Measurements from ENCODE around the gene IMMP1L.
"Not testable (repeated sequence)": the region's sequence is repeated elsewhere in the genome, so short reads cannot be mapped to it uniquely, and the experiment has no call there.

The IMMP1L gene, protein sequence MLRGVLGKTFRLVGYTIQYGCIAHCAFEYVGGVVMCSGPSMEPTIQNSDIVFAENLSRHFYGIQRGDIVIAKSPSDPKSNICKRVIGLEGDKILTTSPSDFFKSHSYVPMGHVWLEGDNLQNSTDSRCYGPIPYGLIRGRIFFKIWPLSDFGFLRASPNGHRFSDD

DNA sequence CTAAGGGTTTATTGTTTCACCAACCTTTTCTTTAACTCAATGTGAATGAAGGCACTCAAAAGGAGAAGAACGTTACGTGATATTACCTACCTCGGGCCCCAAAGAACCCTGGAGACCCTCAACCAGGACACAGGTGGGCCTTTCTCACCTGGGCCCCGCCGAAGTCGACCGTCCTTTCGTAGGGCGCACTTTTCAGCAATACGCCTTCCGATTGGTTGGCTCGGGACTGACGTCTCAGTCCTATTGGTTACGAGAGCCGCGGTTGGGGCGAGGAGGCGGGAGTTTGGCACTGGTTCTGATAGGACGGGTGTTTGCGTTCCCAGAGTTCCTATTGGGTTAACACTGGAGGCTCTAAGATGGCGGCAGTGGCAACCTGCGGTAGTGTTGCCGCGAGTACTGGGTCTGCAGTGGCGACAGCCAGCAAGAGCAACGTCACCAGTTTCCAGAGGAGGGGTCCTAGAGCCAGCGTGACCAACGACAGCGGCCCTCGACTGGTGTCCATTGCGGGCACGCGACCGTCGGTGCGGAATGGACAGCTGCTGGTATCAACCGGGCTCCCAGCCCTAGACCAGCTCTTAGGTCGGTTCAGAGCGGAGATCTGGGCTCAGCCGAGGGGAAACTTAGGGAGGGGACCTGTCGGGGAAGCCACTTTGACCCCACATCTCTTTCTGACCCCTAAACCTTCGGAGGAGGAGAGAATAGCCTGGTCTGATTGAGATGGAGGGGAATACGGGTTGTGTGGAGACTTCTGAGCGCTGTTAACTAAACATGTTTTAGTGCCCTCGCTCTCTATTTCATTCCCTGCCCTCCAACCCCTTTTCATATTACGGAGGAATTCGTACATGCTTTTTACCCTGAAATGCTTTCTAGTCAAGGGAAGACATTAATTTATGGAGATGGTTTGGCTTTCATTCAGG is at the start of gene IMMP1L, which contains the start of gene ELP4:
Gene IMMP1L, minus strand, starts transcription at position 194 of the 917 bp plus-strand sequence. CDS start 46,346 bp downstream, outside the sequence.
Gene ELP4, plus strand, starts transcription at position 339 of the 917 bp plus-strand sequence. Its CDS starts 18 bp downstream, at position 357.
- peak; percentile 96 to 98 (median 97) for DNase-seq

DNA sequence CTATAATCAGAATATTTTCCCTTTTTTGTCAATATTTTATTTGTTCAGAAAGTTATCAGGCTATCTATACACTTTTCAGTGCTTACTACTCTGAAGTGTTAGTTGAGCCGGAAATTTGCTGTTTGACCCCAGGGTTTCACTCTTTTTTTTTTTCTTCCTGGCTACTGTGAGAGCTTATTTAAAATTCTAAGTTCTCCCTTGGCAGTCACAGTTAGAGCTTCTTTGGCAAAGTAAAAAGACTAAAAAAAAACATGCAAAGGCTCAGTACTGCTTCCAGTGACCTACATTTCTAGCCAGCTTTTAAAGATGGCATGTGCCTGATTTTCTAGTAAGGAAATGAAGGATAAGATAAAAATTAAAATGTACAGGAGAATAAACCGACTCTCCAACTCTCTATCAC is 48.6 kb upstream of the IMMP1L start:
- no peak for DNase-seq

DNA sequence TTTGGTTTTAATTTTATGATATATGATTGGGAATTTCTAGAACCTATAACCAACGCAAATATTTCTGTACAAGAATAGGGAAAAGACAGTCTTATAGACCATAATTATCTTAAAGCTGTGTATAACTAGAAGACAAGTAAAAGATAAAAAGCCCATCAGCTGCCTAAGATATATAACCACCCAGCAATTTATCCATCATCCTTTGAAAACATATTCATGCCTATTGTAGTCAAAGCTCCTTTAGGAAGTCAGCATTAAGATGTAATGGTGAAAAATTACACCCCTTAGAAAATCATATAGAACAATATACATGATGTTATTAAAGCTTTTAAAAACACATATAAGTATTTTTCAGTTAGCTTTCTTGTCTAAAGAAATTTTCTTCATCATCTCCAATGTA is 46.5 kb upstream of the IMMP1L start:
- no peak for DNase-seq

- no peak for DNase-seq
Observed at GRCh38 chr11:31542862-31543261, 33.4 kb upstream of the IMMP1L start.

DNA sequence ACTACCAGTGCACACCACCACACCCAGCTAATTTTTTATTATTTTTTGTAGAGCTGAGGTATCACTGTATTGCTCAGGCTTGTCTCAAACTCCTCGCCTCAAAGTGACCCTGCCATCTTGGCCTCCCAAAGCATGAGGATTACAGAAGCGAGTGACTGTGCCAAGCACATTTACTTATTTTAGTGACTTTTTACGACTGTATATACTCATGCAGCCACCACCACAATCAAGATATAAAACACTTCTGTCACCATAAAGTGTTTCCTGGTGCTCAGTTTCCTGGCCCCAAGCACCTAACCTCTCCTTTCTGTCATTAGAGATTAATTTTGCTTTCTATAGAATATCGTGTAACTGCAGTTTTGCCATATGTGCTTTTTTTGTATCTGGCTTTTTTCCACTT is 26.1 kb upstream of the IMMP1L start:
- no peak for DNase-seq

GRCh38 chr11:31531293-31531692 is 21.9 kb upstream of the IMMP1L start:
- no peak for DNase-seq

DNA sequence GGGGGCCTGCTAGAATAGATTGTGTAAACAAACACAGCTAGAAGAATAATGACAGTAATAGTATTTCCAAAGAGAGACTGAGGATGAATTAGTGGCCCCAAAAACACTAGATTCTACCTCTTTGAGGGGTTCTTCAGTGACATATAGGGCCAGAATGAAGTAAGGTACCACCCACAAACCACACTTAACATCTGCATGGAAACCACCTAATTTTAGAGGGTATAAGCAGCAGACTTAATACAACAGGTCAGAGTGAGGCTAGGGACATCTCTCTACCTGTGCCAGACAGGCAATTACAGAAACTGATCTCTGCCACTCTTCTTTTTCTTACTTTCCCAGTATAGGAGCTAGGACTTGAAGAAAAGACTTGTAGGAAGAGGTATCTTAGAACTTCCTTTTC is 20.3 kb upstream of the IMMP1L start:
- DNase-seq: no peak

DNA sequence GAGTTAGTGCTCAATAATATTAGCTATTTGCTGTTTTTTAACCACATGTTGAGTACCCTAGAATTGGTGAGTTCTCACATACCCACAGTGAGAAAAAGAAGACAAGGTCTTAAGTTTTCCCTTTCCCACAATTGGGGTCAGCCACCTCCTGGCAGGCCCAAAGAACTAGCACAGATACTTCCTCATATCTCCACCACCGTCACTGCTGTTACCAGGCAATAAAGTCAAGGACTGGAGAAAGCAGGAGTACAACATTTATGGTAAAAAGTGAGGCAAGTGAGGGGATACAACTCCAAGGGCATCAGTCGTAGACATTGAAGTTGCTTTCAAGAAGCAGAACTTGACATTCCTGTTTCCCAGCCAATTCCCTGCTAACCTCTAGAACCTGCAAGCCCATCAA is 19.8 kb upstream of the IMMP1L start:
- DNase-seq: no peak

DNA sequence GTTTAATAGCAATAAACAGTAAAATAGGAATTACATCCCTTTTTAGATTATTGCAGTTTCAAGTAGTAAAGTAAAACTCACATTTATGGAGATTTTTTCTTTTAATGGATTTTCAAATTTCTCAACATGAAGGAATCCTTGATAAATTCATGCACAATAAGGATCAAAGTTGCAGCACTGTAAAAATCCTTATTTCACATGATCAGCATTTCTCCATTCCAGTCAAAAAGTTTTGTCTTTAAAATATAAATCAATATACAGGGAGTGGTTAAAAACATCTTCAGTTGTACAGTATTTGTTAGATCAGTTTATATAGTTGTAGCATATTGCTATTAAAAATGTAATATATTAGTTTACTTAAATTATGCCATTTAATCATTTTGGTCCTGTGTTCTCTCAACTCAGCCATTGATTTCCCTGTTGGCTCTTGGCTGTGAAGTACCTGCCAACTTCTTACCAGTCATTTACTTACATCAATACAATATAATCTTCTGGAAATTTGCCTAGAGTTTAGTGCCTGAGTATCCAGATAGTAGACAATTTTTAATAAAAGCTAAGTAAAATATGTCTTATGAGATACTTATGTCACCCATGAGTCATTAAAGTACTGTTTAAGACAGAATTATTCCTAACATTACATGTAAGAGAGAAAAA is 12.2 kb upstream of the IMMP1L start:
- no peak for DNase-seq

DNA sequence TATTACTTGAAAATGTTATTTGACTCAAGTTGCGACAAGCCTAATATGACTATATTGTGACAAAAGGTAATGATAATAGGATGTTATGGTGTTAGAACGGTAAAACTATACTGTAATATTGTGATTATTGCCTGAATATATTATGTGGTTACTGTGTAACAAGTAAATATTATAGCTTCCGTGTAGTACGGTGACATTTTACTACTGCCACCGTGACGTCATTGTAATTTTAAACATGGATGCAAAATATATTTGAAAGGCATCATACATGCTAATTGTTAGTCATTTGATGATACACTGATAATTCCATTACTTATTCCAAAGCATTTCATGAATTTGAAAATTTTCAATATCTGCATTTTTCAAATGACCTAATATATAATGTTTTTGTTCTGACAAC is 2.7 kb upstream of the IMMP1L start:
- no peak for DNase-seq

GRCh38 chr11:31509051-31509428 is 382 bp downstream of the IMMP1L start:
- peak in 2 of 3 donors; percentile 15 to 18 for DNase-seq

DNA sequence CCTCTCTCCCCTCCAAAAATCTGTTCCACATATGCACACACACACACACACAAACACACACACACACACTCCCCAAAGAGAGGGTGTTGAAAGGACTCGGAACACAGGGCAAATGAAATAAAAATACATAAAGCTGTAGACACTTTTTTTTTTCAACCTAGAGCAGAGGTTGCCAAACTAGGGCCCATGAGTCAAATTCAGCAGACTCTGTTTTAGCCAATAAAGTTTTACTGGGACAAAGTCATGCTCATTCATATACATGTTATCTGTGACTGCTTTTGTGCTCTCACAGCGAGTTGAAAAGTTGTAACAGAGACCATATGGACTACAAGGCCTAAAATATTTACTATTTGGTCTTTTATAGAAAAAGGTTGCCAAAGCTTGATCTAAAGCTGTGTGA is 8.9 kb downstream of the IMMP1L start:
- no peak for DNase-seq

DNA sequence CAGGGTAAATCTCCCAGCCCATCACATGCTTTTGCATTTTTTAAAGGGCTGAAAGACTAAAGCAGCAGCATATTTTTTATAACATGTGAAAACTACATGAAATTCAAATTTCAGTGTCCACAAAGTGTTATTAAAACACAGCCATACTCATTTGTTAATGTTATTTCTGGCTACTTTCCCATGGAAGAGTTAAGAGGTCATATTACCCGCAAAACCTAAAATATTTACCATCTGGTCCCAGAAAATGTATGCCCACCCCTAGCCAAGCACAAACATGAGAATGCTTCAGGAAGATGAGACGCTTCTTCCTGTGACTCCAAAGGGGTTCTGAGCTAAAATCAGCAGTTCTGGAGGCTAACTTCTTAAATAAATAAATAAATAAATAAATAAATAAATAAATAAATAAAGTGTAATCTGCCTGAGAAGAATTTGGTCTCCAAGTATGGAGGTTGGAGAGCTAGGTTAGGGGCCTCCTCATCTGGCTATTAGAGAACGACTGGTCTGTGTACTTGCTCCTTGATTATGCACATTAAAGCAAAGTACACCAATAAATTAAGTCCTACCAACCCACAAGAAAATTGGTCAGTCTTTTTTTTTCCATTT is 9.7 kb downstream of the IMMP1L start:
- DNase-seq: no peak

- DNase-seq: not testable (repeated sequence)
Observed at GRCh38 chr11:31493762-31494161, 15.7 kb downstream of the IMMP1L start.

GRCh38 chr11:31493235-31493634 is 16.2 kb downstream of the IMMP1L start:
- DNase-seq: peak in 2 of 3 donors; percentile 6 to 8

GRCh38 chr11:31492320-31492913 is 17.0 kb downstream of the IMMP1L start:
- no peak for DNase-seq

DNA sequence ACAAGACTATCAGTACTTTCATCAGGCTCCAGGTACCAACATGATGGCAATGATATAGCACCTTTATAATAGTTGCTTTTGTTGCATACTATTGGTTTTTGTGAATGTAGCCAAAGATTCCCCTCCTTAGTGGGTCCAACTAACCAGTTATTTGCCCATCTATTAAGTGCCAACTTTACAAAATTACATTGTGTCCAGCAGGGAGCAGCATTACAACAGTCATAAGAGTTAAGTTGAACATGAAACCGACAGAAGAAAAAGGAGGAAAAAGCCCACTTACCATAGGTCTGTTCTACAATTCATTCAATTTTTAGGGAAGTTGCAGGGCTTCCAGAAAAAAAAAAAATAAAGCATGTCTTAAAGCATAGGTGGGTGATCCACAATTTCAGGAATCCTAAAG is 21.6 kb downstream of the IMMP1L start:
- DNase-seq: peak; percentile 34 to 54 (median 51)

- no peak for DNase-seq
Observed at GRCh38 chr11:31484497-31484896, 24.9 kb downstream of the IMMP1L start.

DNA sequence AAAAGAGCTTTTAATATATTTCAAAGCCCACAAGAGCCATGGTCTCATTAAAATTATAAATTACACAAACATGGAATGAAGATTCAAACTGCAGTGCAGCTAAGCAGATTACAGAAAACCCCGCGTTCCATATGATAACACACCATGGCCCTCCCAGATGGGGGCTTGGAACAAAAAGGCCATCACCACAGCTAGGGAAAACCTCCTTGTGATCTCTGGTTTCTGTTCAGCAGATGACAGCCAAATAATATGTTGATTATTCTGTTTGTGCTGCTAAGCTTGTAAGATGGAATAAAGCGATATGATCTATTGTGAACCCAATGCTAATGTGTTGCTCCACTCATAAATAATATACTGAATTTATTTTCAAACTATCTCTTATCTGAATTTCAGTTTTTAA is 28.5 kb downstream of the IMMP1L start:
- no peak for DNase-seq

- DNase-seq: no peak
Observed at GRCh38 chr11:31479066-31479465, 30.4 kb downstream of the IMMP1L start.

DNA sequence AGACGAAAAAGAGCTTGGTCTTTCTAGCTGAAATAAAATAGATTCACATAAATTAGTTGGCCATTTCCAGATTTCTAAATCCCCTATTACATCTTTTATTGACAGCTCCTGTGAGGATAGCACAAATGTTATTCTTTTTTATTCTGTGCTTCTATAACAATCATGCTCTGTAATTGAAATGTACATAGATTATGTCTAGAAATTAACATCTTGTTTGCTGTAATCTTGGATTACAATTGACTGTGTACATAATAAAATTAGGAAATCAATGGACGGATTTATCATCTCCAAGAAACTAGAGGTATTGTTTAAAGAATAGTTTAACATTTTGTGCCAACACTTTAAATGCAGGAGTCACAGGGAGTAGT is 31.2 kb downstream of the IMMP1L start:
- no peak for DNase-seq

GRCh38 chr11:31477528-31478222 is 31.7 kb downstream of the IMMP1L start:
- no peak for DNase-seq
